SK-N-SH treated with all-trans-retinoic acid at 6 μM for 48 hours (cell line): ENCODE data around the gene NPY4R2.
"Not testable (repeated sequence)": the region's sequence is repeated elsewhere in the genome, so short reads cannot be mapped to it uniquely, and the experiment has no call there.

Source experiments
- CSDC2 ChIP-seq: fragments of 250-450 bp; sonication (Bioruptor Pico); IDR thresholded peaks from 2 replicates; pipeline ENCODE4 v1.5.0; 2020; ENCODE audit warnings: mild to moderate bottlenecking, moderate library complexity
- RARB ChIP-seq: fragments of 250-450 bp; sonication (Bioruptor Pico); IDR thresholded peaks from 2 replicates; pipeline ENCODE4 v1.8.0; 2021; ENCODE audit warnings: mild to moderate bottlenecking, moderate library complexity
- TSHZ2 ChIP-seq: fragments of 250-450 bp; sonication (Bioruptor Pico); IDR thresholded peaks from 2 replicates; pipeline ENCODE4 v1.5.0; 2020; ENCODE audit warnings: mild to moderate bottlenecking, moderate library complexity
- ZNF8 ChIP-seq: fragments of 450-650 bp; formaldehyde crosslinking; IDR thresholded peaks from 2 replicates; pipeline ENCODE4 v1.5.0; 2020; ENCODE audit warnings: mild to moderate bottlenecking, moderate library complexity

- not testable (repeated sequence) for TF ChIP-seq CSDC2 (CRISPR knock-in tag); ZNF8; TSHZ2 (CRISPR knock-in tag); RARB
These were observed 51.6 kb downstream of the NPY4R2 start for GRCh38 chr10:47970047-47970446.
